Measurements from ENCODE around the gene TLCD5.

The TLCD5 gene

GRCh38 chr11:120337355-120338106 is 12.4 kb downstream of the TLCD5 start:
- no peak for DNase-seq (ENCODE audit: low spot score)

GRCh38 chr11:120338107-120338933 is 13.2 kb downstream of the TLCD5 start:
- no peak for DNase-seq (ENCODE audit: low spot score)

DNA sequence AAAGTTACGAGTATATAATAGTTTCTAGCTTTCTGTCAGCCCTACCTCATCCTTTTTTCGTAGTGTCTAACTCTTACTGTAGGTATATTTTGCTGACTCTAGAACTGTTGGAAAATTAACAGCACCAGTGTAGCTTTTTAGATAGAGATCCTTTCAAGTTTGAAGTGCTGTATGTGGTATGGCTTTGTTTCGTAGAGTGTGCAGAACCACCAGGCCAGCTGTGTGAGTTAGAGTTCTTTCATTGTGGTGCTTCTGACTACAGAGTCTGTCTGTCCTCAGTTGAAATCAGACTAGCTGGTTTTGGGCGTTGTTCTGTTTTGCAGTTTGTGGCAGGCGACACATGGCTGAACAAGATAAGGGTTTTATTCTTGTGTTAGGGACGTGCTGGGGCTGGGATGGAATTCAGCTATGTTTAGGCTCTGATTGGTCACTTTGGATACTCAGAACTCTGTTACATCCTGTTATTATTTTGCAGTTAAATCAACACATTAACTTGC is 14.3 kb downstream of the TLCD5 start:
- no peak for DNase-seq (ENCODE audit: low spot score)

DNA sequence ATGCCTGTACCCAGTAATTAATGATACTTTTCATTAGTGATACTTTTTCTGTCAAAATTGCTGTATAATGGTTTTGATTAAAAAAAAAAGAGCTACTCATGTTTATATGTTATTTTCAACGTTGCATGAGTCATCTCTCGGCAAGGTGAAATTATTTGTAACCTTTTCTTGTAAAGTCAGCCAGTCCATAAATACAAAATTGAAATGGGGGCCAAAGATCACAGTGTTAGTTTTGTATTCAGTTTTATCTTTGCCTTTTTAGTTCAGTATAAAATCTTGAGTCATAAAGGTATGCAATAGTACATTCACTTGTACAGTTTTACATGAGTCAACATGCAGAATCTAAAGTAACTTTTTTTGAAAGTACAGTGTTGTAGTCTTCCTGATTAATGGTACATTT is 15.4 kb downstream of the TLCD5 start:
- no peak for DNase-seq (ENCODE audit: low spot score)

- no peak for DNase-seq (ENCODE audit: low spot score)
Observed at GRCh38 chr11:120342226-120342625, 17.1 kb downstream of the TLCD5 start.

GRCh38 chr11:120342678-120343077 is 17.6 kb downstream of the TLCD5 start:
- no peak for DNase-seq (ENCODE audit: low spot score)

DNA sequence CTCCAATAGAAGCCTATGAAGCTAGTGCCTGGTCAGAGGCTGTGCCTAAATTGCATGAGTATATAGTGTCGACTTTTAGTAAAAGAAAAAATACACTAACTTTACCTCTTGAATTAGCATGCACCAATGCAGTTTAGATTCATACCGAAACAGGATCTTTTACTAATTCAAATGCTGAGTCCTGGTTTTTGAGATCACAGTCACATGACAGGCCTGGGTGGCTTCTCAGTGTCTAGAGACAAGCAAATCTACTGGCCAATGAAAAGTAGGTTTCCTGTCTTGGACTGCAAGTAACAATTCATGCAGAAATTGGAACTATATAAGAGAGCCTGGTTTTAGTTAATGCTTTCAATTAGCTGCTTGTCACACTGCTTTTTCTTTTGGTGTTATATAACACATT is 18.3 kb downstream of the TLCD5 start:
- no peak for DNase-seq (ENCODE audit: low spot score)

- DNase-seq (ENCODE audit: low spot score) = no peak
Observed at GRCh38 chr11:120344302-120345004, 19.4 kb downstream of the TLCD5 start.

GRCh38 chr11:120346233-120346632 is 21.1 kb downstream of the TLCD5 start:
- DNase-seq (ENCODE audit: low spot score) = no peak

- no peak for DNase-seq (ENCODE audit: low spot score)
Observed at GRCh38 chr11:120350637-120351036, 25.5 kb downstream of the TLCD5 start.

GRCh38 chr11:120352405-120352804 is 27.3 kb downstream of the TLCD5 start:
- no peak for DNase-seq (ENCODE audit: low spot score)

DNA sequence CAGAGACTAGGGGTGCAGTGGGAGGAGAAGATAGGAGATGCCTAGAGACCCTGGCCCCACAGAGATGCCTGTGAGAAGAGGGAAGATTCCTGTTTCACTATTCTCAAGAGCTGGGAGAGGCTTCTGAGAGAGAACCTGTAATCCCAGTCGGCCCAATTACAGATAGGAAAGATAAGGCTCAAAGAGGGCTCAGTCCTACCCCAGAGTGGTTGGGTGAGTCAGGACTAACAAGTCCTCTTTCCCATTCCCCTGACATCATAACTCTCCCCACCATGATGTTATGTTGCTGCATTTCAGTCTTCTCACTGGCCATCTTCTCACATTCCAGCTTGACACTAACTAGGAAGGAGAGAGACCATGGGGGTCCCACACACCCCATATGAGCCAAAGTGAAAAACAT is 29.0 kb downstream of the TLCD5 start:
- DNase-seq (ENCODE audit: low spot score) = no peak

DNA sequence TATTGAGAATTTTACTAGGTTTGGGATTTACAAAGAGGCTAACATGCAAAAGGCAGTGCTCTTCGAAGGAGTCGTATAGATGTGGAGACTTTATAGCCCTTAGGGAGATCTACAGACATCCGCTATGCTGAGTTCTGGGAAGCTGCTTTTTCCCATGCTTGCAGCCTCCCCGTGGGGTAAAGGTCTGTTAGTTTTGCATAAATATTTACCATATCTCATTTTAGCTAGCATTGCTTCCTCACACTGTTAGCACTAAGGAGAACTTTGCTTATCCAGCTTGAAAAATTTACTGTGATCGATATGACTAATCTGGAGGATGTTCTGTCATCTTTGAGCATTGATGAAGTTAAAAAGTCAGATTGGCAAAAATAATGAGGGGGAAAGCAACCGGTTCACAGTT is 29.7 kb downstream of the TLCD5 start:
- no peak for DNase-seq (ENCODE audit: low spot score)

- DNase-seq (ENCODE audit: low spot score) = no peak
Observed at GRCh38 chr11:120357620-120358019, 32.5 kb downstream of the TLCD5 start.

DNA sequence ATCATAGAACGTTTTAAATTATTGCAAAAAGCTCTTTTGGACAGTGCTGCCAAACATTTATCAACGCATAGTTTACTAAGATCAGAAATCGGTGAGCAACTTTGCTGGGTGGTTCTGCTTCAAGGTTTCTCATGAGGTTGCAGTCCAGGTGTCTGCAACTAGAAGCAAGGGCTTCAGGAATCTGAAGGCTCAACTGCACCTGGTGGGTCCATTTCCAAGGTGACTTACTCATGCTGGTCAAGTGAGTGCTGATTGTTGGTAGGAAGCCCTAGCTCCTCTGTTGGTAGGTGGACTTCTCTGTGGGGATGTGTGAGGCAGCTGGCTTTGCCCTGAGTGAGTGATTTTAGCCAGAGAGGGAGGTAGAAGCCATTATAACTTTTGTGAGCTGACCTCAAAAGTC is 33.6 kb downstream of the TLCD5 start:
- DNase-seq (ENCODE audit: low spot score) = no peak

- no peak for DNase-seq (ENCODE audit: low spot score)
Observed at GRCh38 chr11:120363436-120363835, 38.3 kb downstream of the TLCD5 start.

- no peak for DNase-seq (ENCODE audit: low spot score)
Observed at GRCh38 chr11:120365512-120365911, 40.4 kb downstream of the TLCD5 start.

DNA sequence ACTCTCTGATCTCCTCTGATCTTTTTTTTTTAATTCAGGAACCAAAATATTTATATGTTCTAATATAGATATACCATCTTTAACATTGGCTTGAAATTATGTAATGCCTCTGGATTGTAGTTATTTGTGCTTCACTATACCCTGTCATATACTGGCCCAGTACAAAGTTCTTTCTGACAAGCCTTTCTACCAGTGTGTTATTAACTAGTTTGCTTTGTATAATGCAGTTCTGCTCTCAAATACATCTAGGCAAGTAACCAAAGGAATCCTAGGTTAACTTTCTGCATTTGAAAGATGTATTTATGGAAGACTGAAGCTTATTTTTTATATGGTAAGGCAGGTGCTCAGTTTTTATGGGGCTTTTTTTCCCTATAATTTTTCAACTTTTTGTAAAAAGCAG is 47.2 kb downstream of the TLCD5 start:
- no peak for DNase-seq (ENCODE audit: low spot score)

DNA sequence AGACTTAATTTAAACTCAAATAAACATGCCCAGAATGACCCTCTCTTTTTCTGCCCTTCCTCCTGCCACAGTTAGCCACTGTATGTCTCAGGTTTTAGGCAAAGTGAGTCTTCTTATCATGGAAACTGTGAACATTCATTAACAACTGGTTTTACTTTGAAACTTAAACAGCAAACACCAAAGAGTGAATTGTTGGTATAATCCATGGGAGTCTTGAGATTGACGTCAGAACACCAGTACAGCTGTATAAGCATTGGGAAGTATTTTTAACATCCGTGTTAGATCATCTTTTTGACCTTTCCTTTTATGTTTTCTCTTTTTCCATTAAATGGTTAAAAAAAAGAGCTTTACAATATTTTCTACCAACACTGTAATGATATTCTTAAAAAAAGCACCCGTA is 50.0 kb downstream of the TLCD5 start:
- DNase-seq (ENCODE audit: low spot score) = no peak

GRCh38 chr11:120376547-120377182 is 51.6 kb downstream of the TLCD5 start:
- no peak for DNase-seq (ENCODE audit: low spot score)

DNA sequence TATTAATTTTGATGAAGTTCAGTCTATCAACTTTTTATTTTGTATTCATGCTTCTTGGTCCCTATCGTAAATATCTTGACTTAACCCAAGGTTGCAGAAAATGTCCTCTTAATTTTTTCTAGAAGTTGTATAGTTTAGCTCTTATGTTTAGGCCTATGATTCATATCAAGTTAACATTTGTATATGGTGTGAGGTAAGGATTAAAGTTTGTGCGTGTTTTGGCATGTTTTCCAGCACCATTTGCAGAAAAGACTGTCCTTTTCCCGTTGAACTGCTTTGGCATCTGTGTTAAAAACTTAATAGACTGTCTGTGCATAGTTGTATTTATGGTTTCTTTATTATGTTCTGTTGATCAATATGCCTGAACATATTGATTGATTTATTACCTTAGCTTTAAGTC is 53.4 kb downstream of the TLCD5 start:
- DNase-seq (ENCODE audit: low spot score) = no peak

GRCh38 chr11:120381401-120381800 is 56.3 kb downstream of the TLCD5 start:
- DNase-seq (ENCODE audit: low spot score) = no peak

All from left forelimb (tissue), 1 donor.